Heart left ventricle (tissue), 13 donors: Measurements from ENCODE around the gene PRRG1.
"Not testable (repeated sequence)": the region's sequence is repeated elsewhere in the genome, so short reads cannot be mapped to it uniquely, and the experiment has no call there.

Experiments
- POLR2A ChIP-seq, 2 donors: fragments of 450-650 bp; IDR thresholded peaks; one replicate each; pipeline ENCODE4 v1.6.1; 2017; ENCODE audit warnings: antibody characterized with exemption in 2 of 2, mild to moderate bottlenecking in 2 of 2, moderate library complexity in 2 of 2
- TF ChIP-seq, protein P1 (sequence below), 12 donors: fragments of 200-600 bp; sonication (generic) in 4 of 12; IDR thresholded peaks; one replicate each; pipeline versions ENCODE4 v1.5.0 to v1.8.0; 2018 to 2022; ENCODE audit warnings: antibody characterized with exemption in 12 of 12, mild to moderate bottlenecking in 5 of 12
- donor health status: ischemic (EF 13 %, LVEDD 7.1; RV severe dilation, severe dysfunction).
- donor health status: DM: no; HTN: yes; CAD: no.
- donor health status: DM: no; HTN: no; CAD: no.
- donor health status: ischemic (EF 25% LVEDD 6.9; RV normal size, moderate dysfunction).
- donor health status: ischemic (EF 25% LVEDD 5.7; RV mildly dilated, moderate dysfunction).
- donor health status: ischemic (EF 35%, LVEDD 5.7; RV mildly dilated, moderate dysfunction).
- donor health status: nonischemic (EF 11% LVEDD 7.7; RV severe dilation, severe dysfunction).
- donor health status: DM: yes; HTN: yes; CAD: no.
- donor health status: PGD.
- donor health status: ischemic (EF 29% LVEDD 5.4; RV normal size, mild dysfunction).
- donor health status: nonischemic (EF 23%, LVEDD 6.1; RV moderate dilation, normal function).

- TF ChIP-seq, protein P1, sequence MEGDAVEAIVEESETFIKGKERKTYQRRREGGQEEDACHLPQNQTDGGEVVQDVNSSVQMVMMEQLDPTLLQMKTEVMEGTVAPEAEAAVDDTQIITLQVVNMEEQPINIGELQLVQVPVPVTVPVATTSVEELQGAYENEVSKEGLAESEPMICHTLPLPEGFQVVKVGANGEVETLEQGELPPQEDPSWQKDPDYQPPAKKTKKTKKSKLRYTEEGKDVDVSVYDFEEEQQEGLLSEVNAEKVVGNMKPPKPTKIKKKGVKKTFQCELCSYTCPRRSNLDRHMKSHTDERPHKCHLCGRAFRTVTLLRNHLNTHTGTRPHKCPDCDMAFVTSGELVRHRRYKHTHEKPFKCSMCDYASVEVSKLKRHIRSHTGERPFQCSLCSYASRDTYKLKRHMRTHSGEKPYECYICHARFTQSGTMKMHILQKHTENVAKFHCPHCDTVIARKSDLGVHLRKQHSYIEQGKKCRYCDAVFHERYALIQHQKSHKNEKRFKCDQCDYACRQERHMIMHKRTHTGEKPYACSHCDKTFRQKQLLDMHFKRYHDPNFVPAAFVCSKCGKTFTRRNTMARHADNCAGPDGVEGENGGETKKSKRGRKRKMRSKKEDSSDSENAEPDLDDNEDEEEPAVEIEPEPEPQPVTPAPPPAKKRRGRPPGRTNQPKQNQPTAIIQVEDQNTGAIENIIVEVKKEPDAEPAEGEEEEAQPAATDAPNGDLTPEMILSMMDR (IDR thresholded peaks at IDR 0.05) = not testable (repeated sequence)
- not testable (repeated sequence) for TF ChIP-seq POLR2A (IDR thresholded peaks at IDR 0.05)
Measured at GRCh38 chrX:37499649-37500048, 150.5 kb downstream of the PRRG1 start.
